Neutrophil (primary cell): Measurements from ENCODE around the gene ZNF385A.

Experiments
- H3K27ac ChIP-seq: fragments of 200-600 bp; sonication (generic); 2 replicates; pipeline ENCODE4 v1.5.1; 2016; ENCODE audit warnings: mild to moderate bottlenecking, moderate library complexity
- H3K27me3 ChIP-seq: fragments of 200-600 bp; sonication (generic); 2 replicates; pipeline ENCODE4 v1.6.0; 2016; ENCODE audit warnings: mild to moderate bottlenecking
- H3K36me3 ChIP-seq: fragments of 200-600 bp; sonication (generic); 2 replicates; pipeline ENCODE4 v1.5.1; 2017
- H3K4me1 ChIP-seq, 2 experiments: fragments of 200-600 bp in 1 of 2; sonication (generic) in 1 of 2; 1 replicate in 1 of 2; 2 replicates in 1 of 2; pipeline versions ENCODE4 v1.5.1 to v1.6.1; 2013 to 2016; ENCODE audit warnings: low read depth in 1 of 2, low read length in 1 of 2, mild to moderate bottlenecking in 1 of 2, moderate library complexity in 1 of 2; ENCODE audit not compliant: control insufficient read depth in 1 of 2, insufficient read depth in 1 of 2
- H3K4me3 ChIP-seq, 2 experiments: fragments of 200-600 bp in 1 of 2; sonication (generic) in 1 of 2; 1 replicate in 1 of 2; 2 replicates in 1 of 2; pipeline ENCODE4 v1.5.1; 2013 to 2016; ENCODE audit warnings: low read depth in 1 of 2, low read length in 1 of 2, mild to moderate bottlenecking in 1 of 2, moderate library complexity in 1 of 2
- H3K9me3 ChIP-seq: fragments of 200-600 bp; sonication (generic); 2 replicates; pipeline ENCODE4 v1.5.1; 2016
- CTCF ChIP-seq: fragments of 200-600 bp; sonication (generic); IDR thresholded peaks from 2 replicates; pipeline ENCODE4 v1.5.1; 2016; ENCODE audit warnings: antibody characterized with exemption

The ZNF385A gene

GRCh38 chr12:54363618-54364017 is 20.9 kb downstream of the ZNF385A start:
- TF ChIP-seq CTCF = no peak
- peak overlapping the region; percentile 80 for H3K27ac ChIP-seq
- H3K9me3 ChIP-seq = no peaks in the 10 kb centered on the region
- peaks cover 89 to 95% of the 10 kb centered on the region in 2 experiments for H3K4me1 ChIP-seq
- H3K27me3 ChIP-seq = no peaks in the 10 kb centered on the region
- H3K4me3 ChIP-seq = peak overlapping the region; percentile 53 to 54
- peaks cover 4% of the 10 kb centered on the region for H3K36me3 ChIP-seq

DNA sequence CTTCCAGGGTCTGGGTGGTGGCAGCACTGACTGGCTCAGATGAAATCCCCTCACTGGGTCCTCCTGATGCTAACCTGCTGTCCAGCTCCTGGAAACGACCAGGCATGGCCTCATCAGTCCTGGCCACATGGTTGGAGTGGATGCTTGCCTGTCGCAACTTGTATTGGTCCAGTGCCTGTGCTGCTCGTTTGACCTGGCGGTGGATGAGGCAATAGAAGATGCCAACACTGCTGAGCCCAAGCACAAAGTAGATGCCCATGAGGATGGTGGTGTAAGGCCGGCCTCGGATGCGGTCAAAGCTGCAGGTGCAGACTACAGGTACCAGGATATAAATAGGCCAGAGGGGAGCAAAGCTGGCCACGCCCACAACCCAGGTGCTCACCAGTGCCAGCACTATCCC is 21.5 kb downstream of the ZNF385A start:
- peaks cover 89 to 95% of the 10 kb centered on the region in 2 experiments for H3K4me1 ChIP-seq
- H3K27ac ChIP-seq = peak overlapping the region; percentile 80
- peaks cover 6% of the 10 kb centered on the region for H3K27me3 ChIP-seq
- no peak for TF ChIP-seq CTCF
- H3K36me3 ChIP-seq = peaks cover 4% of the 10 kb centered on the region
- H3K9me3 ChIP-seq = no peaks in the 10 kb centered on the region
- H3K4me3 ChIP-seq = peak overlapping the region; percentile 53 to 54

DNA sequence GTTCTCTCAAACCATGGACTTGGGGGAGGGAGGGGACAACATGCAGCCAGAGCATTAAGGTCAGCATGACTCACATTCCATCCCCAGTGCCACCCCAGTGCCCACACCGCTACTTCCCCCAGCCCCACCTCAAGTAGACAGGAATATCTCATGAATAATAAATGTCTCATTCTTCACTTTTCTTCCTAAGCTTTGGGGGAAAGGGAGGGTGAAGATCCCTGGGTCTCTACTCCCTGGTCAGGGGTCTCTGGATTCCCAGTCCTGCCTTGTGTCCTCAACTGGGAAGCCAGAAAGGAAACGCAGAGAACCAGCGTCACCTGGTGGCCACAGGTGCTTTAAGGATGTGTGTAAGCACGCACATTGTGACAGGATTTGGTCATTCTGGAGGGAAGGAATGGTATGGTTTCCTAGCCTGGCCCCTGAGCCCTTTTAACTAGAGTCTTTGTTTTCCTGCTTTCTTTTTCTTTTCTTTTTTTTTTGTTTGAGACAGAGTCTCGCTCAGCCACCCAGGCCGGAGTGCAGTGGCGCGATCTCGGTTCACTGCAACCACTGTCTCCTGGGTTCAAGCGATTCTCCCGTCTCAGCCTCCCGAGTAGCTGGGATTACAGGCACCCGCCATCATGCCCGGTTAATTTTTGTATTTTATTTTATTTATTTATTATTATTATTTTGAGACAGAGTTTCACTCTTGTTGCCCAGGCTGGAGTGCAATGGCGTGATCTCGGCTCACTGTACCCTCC is 23.6 kb downstream of the ZNF385A start:
- H3K9me3 ChIP-seq = no peaks in the 10 kb centered on the region
- H3K4me1 ChIP-seq = peaks cover 77 to 78% of the 10 kb centered on the region in 2 experiments
- H3K4me3 ChIP-seq = peak overlapping the region; percentile 75 to 83
- peaks cover 10% of the 10 kb centered on the region for H3K36me3 ChIP-seq
- TF ChIP-seq CTCF = peak; percentile 73
- H3K27me3 ChIP-seq = peaks cover 17% of the 10 kb centered on the region
- peak overlapping the region; percentile 83 for H3K27ac ChIP-seq

DNA sequence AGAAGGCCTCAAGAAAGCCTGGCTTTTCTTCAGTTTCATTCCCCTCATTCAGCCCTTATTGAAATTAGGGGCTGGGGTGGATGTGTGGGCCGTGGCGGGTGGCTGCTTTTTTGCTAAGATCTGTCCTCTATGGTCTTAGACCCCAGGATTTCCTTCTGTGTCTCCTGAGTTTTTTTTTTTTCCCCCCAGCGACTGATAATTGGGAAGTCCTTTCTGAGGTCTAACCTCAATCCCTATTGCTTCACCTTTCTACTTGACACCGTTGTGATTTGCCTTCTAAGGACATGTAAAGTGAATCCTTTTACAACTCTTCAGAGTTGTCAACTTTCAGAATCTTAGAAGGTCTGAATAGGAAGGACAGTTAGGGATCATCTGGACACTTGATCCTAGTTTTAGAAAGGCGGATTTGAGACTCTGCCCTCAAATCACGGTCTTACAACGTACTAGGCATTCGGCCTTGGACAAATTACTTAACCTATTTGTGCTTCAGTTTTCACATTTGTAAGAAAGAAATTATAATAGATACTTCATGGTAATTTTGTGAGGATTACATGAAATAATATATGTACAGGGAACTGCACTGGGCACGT is 24.7 kb downstream of the ZNF385A start:
- Histone ChIP-seq H3K4me3 (peak overlapping the region; percentile 75 to 83), H3K36me3 (peaks cover 18% of the 10 kb centered on the region), H3K27ac (peak overlapping the region; percentile 83), H3K9me3 (no peaks in the 10 kb centered on the region), H3K27me3 (peaks cover 17% of the 10 kb centered on the region), H3K4me1 (peaks cover 66 to 67% of the 10 kb centered on the region in 2 experiments)
- TF ChIP-seq CTCF = no peak

- peak; percentile 58 for TF ChIP-seq CTCF
- Histone ChIP-seq H3K9me3 (no peaks in the 10 kb centered on the region), H3K36me3 (peaks cover 18% of the 10 kb centered on the region), H3K27me3 (peaks cover 17% of the 10 kb centered on the region), H3K4me3 (peak overlapping the region; percentile 75 to 83), H3K27ac (peak overlapping the region; percentile 83), H3K4me1 (peaks cover 59 to 60% of the 10 kb centered on the region in 2 experiments)
These were observed 25.4 kb downstream of the ZNF385A start for GRCh38 chr12:54358945-54359761.
